GM15510 (cell line): ENCODE data around the gene POLR2L.

Source experiments
- POLR2A ChIP-seq: IDR thresholded peaks from 3 replicates; pipeline ENCODE4 v1.6.1; 2011; ENCODE audit warnings: borderline replicate concordance; ENCODE audit not compliant: insufficient read length; ENCODE audit errors: extremely low read depth

POLR2L gene

DNA sequence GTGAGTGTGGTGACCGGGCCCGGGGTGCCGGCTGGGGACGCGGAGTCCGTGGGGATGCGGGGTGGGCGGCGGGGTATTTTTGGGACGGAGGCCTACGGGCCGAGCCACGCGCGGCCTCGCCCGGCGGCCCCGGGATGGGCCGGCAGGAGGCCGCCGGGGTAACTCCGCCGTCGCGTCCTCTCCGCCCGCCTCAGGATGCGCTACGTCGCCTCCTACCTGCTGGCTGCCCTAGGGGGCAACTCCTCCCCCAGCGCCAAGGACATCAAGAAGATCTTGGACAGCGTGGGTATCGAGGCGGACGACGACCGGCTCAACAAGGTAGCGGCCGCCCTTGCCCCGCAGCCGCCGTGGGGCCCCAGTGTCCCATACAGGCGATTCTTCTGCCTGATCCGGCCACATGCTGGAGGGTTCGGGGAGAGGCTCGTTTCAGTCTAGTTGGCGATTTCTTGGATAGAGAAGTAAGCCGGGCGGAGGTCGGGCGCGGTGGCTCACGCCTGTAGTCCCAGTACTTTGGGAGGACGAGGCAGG is 32.2 kb downstream of the POLR2L start:
- no peak for TF ChIP-seq POLR2A

DNA sequence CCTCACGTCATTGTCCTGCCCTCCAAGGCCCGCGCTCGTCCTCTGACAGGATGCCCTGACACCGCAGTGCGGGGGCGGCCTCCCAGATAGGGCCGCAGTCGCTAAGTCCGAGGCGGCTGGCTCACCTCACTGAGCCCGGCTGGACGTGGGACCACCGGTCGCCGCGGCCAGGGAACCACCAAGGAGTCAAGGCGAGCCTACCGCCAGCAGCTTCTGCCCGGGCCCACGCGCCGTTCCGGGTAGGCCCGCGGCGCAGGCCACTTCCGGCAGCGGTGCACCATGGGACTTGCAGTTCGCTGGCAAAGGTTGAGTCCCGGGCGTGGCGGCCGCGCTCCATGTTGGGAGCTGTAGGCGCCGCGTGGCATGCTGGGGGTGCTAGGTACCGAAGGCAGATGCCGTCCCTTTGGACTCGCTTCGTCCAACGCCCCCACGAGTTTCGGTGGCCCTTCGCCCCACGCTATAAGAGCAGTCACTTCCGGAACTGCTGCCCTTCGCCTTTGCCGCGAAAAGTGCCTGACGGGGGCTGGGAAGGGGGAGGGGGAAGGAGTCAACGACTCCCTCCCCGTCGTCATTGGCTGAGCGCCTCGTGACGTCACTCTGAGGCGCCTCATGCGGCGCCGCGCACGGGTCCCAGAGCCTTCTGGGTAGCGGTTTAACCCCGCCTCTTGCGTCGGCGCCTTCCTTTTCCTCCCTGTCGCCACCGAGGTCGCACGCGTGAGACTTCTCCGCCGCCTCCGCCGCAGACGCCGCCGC is 32.9 kb downstream of the POLR2L start, which contains the start of gene RPLP2:
TSS of gene RPLP2 (plus strand) at position 681 of the 753 bp plus-strand sequence. CDS start 268 bp downstream, outside the sequence.
- peak; percentile 91 for TF ChIP-seq POLR2A

DNA sequence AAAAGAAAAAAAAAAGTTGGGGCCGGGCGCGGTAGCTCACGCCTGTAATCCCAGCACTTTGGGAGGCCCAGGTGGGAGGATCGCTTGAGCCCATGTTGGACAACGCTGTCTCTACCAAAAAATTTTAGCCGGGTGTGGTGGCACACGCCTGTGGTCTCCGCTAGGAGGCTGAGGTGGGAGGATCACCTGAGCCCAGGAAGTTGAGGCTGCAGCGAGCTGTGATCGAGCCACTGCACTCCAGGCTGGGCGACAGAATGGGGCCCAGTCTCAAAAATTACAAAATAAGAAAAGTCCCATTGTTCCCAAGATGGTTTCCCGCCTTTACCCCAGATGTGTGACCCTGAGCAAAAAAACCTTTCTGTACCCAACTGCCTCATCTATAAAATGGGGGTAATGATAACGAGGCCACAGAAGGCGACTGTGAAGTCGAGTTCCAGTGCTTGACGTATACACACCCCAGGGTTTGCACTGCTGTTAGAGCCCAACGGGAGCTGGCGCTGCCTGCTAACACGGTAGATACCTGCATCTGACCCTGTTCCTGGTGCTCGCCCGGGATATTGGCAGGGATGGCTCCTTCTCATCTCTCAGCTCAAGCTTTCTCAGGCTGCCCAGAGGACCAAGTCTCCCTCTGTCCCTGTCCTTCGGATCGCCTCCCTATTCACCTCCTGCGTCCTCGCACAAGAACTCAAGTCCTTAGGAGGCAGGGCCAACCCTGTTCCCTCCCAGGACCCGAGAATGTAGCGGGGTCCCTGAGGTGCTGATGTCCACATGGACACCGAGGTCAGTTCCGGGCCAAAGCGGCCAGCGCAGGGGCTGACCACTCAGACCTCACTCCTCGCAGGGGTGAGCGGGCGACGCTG is 33.7 kb downstream of the POLR2L start:
- no peak for TF ChIP-seq POLR2A

DNA sequence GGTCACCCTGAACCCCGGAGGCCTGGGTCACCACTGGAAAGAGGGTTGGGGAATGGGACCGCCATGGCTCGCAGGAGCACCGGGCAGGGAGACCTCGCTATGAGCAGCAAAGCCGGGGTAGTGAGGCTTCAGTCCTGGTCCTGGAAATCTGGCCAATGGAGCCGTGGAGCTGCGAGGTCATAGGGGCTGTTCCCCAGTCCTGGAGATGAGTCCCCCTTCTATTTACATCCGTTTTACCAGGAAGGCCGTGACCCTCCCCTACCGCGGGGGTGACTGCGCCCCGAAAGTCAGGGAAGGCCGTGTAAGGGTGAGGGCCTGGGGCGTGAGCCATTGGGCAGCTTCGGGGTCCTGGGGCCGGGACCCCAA is 37.7 kb downstream of the POLR2L start:
- TF ChIP-seq POLR2A: no peak

DNA sequence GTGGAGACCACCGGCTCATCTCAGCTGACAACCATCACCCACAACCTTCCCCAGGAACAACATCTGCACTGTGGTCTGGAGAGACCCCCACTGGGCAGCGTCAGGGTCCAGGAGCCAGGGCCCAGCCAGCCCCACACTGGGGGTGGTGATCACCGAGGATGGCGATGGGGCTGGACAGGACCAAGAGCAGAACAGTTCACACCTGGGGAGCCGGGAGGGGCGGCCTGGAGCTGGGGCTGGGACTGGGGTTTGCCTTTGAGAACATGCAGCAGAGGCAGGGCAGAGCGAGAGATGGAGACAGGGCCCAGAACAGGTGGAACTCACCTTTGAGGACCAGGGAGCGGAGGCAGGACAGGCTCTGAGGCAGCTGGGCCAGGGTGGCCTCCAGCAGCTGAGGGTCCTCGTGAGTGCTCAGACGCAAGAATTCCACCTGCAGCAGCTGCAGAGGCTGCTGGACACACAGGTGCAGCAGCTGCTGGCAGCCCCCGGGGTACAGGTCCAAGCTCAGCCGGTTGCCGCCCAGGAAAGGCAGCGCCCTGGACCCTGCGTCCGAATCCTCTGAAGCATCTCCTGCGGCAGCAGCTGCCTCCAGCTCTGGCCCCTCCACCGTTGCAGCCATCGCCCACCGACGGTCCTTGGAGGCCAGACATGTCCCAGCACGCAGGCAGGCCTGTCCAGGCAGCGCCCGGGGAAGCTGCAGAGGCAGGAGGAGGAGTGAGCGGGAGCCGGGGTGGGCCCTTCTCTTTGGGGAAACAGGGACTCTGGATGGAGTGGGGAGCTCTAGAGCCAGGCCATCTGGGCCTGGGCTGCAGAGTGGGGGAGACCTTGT is 38.3 kb downstream of the POLR2L start:
- TF ChIP-seq POLR2A: no peak

DNA sequence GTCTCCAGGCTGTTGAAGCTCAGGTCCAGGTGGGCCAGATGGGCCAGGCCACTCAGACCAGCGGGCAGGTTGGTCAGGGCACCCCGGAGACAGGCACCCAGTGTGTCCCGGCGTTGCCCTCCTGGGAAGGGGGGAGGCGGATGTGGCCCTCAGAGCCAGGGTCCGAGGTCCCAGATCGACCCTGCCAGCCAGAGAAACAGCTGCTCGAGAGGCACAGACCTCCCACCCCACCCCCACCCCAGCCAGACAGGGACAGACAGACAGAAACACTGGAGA is 38.9 kb downstream of the POLR2L start:
- TF ChIP-seq POLR2A: no peak

DNA sequence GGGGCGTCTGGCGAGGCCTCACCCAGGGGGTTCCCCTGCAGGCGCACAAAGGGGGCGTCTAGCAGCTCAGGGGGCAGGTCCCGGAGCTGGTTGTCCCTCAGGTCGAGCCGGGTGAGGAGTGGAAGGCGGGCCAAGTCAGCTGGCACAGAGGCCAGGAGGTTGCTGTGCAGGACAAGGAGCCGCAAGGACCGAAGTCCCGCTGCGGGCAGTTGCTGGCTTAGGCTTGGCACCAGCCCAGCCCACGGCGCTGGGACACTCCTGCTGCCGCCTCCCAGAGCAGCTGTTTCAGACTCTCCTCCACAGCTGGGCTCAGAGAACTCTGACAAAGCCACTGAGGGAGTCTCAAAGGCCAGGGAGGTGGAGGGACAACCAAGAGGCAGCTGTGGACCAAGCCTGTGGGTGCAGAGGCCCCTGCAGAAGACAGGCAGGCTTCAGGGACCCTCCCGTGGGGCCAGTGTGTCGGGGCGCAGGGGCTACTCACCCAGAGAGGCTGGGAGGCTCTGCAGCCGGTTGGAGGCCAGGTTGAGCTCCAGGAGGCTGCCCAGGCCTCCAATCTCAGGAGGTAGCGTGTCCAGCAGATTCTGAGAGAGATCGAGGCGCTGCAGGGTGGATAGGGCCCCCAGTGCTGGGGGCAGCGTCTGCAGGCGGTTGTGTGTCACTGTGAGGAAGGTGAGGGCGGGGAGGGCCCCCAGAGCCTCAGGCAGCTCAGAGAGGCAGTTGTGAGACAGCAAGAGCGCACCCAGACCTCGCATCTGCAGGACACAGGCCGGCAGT is 39.4 kb downstream of the POLR2L start:
- TF ChIP-seq POLR2A: no peak

DNA sequence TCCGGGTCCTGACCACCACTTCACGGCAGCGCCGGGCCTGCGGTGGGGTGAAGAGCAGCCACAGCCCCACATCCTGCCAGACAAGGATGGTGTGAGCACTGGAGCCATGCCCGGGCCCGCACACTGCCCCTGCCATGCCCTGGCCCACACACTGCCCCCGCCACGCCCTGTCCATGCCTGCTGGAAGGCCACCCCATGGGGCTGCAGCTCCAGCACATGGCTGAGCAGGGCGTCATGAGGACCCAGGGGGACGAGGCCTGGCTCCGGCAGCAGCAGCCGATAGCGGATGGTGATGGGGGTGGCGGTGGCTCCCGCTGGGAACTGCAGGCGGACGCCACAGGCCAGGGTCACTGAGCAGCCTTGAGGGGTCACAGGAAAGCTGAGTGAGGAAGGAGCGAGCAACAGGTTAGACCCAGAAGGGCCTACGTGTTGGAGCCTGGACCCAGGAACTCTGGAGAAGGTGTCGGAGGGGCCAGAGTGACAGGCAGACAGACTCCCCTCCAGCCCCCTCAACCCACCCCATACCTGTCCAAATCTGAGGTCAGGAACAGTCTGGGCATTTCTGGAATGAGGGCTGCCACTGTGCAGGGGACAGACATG is 40.2 kb downstream of the POLR2L start:
- no peak for TF ChIP-seq POLR2A

DNA sequence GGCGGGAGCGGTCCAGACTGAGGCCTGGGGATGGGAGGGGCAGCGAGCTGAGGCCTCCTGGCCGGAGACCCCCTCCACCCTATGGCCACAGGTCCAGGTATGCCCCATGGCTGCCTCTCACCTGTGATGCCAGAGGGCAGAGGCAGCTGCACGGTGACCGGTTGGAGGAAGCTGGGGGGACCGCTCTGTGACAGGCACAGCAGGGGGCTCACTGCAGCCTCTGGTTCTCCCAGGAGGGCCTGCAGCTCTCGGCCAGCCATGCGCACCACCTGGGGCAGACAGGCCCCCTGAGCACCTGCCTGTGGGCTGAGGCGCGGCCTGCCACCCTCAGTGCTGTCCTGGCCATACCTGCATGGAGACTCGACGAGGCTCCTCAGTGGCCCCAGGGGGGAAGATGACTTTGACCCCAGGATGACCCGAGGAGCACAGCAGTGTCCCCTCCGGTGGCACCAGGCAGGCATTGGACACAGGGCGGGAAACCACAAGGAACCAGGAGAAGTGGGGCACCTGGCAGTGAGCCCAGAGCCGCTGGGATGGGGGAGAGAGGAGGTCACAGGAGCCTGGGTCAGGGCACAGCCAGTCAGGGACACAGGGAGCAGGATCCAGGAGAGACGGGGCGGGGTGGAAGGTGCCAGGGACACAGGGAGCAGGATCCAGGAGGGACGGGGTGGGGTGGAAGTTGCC is 41.1 kb downstream of the POLR2L start:
- TF ChIP-seq POLR2A: no peak

DNA sequence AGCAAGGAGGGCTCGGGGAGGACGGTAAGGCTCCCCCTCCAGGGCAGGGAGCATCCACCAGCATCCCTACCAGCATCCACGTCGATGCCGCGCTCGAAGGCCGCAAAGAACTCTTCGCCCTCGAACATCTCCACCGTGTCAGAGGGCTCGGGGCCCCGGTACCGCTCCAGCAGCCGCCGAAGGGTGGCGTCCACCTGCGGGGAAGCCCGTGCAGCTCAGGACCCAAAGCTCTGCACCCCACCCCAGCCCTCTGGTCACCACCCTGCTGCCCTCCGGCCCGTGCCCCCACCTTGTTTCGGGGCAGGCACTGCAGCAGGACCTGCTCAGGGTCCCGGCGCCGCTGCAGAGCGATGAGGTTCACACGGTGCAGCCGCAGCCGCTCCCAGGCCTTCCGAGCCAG is 41.9 kb downstream of the POLR2L start:
- no peak for TF ChIP-seq POLR2A

DNA sequence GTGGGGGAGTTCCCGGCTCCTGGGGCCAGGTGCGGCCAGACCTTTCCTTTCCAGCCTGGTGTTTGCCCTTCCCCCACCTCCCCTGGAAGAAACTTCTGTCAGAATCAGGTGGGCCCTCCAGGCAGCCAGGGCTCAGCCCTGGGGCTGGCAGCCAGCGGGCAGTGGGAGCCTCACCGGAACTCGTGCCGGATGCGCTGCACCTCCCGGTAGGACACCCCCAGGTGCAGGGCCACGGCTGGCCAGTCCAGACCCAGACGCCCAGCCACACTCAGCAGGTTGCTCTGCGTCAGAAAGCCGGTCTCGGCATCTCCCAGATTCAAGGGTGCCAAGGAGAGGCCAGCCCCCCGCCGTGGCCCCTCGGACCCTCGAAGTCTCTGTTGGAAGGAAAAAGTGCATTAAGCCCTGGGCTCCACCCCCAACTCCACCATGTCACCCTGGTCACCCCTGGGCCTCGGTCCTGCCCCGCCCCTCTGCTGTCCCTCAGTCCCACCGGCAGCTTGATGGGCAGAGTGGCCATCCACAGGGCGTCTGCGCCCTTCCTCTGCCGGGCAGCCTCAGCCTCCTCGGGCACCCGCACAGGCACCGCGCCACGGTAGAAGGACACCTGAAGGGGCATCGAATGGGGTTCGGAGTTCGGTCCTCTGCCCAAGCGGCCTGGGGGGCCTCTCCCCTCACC is 42.5 kb downstream of the POLR2L start:
- TF ChIP-seq POLR2A: no peak

DNA sequence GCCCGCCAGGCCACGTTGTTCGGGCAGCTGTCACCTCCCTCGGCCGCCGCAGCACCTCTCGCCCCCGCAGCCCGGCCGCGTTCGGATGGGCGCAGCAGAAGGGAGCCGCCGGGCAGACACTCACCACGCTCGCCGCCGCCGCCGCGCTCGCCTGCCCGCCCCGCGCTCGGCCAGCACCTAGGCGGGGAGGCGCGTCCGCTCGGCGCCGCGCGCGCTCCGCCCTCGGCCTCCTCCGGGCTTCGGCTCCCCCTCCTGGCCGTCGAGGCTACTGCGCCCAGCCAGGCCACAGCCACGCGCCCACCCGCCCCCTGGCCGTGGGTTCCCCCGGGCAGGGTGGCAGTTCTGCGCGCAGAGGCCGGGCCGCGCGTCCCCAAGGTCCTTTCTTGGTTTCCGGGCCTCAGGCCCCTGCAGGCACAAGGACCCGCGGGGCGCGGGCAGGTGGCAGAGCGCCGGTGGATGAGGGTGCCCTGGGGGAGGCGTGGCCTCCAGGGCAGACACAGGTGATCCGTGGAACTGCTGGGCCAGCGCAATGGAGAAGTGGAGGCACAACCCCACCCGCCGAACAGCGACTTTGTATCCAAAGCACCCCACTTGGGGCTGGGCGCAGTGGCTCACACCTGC is 44.1 kb downstream of the POLR2L start, which contains the start of gene SLC25A22:
TSS of gene SLC25A22 (minus strand) at position 189 of the 621 bp plus-strand sequence. CDS start 3,275 bp downstream, outside the sequence.
- peak; percentile 73 for TF ChIP-seq POLR2A
